ENCODE results near the gene KATNAL2. TPM values are rescaled to one million over a fixed set of nuclear protein-coding genes. Genes with fewer than 3 reads are reported as not detected.
"Not testable (repeated sequence)": the region's sequence is repeated elsewhere in the genome, so short reads cannot be mapped to it uniquely, and the experiment has no call there.

Gene KATNAL2
- total RNA-seq, 1 donor from 2014 or later: 3.5 TPM

DNA sequence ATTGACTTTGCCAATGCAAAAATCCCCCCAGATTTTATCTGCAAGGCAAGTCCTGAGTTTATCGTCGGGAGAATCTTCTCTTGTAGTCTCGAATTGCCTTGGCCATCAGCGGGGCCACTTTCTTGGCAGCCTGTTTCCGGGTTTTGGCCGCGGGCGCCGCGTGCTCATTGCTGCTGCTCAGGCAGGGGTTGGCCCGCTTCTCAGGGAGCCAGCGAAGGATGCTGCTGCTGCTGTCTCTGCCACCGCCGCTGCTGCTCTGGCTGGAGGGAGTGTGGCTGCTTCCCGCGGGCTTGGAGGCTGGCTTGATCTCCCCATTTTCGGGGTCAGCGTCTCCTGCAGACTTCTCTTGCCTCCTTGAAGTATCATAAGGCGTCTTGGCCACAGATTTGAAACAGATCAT lies 115.5 kb downstream of the KATNAL2 start:
- DNase-seq (ENCODE audit: low spot score): no peak

DNA sequence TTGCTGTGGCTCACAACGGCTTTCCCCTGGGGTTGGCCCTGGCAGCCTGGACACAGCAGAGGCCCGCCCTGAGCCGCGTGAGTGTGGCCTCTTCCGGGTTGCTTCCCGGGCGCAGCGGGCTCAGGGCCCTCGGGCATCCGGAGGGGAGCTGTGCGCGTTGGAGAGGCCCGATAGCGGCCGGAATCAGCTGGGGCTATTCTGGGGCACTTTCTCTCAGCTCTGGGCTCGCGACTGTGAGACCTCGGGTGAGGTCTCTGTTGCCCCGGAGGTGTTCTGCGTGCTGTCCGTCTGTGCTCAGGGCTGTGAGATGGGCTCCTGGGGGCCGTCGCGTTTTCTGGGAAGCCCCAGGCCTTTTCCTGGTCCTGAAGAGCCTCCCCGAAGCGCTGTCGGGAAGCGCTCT lies 117.2 kb downstream of the KATNAL2 start:
- DNase-seq (ENCODE audit: low spot score): not testable (repeated sequence)

DNA sequence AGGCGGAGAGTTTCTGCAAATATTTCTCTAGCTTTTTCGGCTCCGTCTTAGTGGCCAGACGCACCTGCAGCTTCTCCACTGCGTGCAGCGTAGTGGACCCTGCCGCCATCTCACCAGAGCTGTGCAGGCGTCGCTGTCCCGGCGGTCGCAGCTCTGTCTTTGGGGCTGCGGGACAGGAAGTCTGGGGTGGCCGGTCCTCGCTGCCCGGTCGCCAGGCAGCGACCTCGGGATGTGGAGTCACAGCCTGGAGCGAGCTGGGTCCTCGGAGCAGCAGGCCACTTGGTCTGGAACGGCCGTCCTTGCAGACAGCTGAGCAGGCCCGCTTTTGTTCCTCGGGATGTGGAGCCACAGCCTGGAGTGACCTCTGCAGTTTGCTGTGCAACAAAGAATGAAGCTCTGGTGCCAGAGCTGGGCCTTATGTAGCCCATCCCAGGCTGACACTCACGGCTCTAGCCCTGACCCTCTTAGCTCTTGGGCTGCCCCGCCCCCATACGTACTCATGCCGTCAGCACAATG lies 117.8 kb downstream of the KATNAL2 start, which contains the start of gene ELOA2:
TSS of gene ELOA2 (minus strand) at position 466 of the 516 bp plus-strand sequence. CDS start at position 109, 357 bp downstream.
- no peak for DNase-seq (ENCODE audit: low spot score)

DNA sequence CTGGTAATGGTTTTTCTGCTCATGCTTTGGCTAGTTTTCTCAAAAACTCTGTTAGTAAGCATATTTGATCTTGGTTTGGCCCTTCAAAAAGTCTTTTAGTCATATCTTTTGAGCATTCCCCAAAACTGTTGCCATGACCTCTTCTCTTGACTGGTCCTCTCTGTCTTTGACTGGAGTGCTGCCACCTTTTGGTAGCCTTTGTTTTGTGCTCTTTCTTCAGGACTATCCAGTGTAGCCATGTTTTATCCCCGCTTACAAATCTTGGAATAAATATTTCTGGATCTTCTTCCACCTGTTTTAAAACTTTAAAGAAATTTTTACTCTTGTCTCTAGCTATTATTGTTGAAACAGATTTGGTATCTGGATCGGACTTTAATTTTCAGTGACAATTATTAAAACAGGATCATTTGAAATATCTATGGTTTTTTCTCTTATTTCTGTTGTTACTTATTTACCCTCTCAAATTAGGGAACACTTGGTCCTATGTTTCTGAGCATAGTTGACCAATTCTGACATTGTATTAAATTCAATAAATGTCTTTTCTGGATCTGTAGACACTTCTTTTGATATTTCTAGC lies 119.0 kb downstream of the KATNAL2 start:
- no peak for DNase-seq (ENCODE audit: low spot score)

DNA sequence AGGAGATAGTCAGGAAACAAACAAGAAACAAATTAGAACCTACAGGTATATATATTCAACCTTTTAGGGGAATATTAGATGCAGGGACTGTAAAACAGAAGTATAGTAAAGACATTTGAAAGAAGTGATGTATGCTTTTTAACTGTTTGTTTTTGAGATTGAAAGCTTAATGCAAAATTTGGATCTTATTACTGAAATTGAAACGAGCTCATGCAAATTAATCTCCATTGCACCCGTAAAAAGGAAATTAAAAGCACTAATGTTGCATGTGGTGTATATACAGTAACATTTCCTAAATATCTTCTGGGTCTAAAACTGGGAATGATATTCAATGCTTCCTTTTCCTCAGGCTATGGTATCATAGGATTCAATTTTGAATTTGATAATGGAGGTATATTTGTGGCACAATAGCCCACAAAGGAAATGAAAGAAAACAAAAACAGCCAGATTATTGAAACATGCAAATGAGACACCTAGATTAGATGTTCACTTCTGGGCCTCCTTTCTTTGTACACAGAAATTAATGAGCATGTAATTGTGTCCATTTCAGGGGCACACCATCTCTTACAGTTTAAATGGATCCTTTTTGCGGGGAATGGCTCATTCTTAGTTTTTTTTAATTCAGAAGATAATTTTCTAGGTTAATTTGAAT lies 119.7 kb downstream of the KATNAL2 start:
- DNase-seq (ENCODE audit: low spot score): no peak

DNA sequence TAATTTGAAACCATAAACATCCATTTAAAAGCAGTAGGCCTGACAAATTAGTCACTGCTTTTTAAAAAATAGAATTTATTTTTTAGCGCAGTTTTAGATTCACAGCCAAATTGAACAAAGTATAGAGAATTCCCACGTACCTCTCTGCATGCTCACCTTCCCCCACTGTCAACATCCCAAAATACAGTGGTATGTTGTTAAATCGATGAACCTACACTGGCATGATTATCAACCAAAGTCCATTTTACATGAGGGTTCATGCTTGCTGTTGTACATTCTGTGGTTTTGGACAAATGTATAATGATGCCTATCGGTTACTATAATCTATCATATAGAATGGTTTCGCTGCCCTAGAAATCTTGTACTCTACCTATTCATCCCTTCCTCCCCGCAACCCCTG lies 123.6 kb downstream of the KATNAL2 start:
- no peak for DNase-seq (ENCODE audit: low spot score)

DNA sequence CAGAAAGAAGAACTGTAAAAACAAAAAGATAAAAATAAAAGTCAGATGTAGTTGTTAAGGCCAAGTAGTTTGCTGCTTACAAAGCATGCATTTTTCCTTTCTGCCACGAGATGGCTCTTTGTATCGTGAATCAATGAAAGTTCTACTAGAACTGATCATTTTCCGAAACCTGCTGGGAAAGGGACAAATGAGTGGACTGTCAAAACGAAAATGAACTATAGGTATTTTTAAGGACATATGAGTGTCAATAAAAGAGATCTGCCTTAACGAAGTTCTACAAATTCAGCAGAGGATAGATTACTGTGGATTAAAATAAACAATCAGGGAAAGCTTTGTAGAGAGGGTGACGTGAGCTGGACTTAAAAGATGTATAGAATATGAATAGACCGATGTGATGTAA lies 133.1 kb downstream of the KATNAL2 start:
- DNase-seq (ENCODE audit: low spot score): no peak

DNA sequence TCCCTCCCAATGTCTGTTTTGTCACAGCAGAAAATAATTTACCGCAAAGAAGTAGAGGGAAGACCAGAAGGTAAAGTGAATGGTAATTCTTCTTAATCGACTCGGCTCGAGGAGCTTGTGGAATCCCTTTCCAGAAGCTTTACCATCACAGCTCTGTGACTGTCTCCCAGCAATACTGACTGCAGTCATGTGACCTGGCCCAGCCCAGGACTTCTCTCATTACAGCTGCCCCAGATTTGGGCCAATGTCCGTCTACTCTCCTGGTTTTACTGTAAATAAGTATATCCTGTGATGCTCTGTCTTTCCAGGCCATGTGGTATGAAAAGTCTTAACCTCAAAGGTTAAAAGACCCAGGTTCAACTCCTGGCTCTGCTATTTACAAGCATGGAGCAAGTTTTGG lies 137.0 kb downstream of the KATNAL2 start:
- DNase-seq (ENCODE audit: low spot score): no peak

DNA sequence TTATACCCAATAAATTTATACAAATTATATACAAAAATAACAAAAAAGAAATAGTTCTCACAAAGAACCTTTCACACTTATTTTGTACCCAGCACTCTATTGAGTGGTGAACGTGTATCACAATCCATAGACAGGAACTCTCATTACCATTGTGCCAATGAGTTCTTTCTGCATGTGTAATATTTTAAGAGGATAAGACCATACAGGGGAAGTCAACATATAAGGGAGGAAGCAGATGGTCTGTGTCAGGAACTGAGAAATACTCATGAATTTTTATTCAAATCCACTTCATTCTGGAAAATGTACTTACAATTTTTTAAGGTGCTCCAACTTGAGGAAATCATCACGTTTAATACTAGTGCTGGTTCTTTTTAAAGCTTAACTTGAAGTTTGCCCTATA lies 145.1 kb downstream of the KATNAL2 start:
- no peak for DNase-seq (ENCODE audit: low spot score)

DNA sequence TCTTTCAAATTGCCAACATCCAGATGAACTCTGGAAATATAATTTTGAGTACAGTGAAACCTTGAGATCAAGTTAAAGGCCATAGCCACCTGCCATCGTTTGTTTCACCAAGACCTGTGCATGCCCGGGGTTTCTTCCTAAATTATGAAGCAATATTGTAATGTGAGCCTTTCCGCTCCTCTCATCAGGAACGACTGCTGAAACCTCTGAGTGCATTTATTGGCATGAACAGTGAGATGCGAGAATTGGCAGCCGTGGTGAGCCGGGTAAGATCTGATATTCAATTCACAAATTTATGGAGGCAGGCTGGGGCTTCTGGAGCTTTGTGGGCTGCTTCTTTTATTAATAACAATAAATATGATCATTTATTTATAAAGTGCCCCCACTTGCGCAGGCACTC lies 145.7 kb downstream of the KATNAL2 start:
- no peak for DNase-seq (ENCODE audit: low spot score)

DNA sequence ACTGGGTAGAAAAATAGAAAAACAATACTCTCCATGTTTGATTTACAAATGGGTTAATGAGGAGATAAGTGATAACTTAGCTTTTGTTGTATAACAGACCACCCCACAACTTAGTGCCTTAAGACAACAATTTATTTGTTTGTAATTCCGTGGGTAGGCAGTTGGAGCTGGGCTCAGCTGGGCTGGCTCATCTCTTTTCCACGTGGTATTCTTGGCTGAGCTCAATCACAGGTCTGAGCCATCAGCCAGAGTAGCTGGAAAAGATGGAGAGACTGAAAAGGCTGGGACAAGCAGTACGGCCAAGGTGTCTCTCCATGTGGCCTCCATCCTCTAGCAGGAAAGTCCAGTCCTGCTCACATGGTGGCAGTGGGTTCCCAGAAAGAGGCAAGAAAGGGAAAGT lies 150.2 kb downstream of the KATNAL2 start:
- DNase-seq (ENCODE audit: low spot score): no peak

DNA sequence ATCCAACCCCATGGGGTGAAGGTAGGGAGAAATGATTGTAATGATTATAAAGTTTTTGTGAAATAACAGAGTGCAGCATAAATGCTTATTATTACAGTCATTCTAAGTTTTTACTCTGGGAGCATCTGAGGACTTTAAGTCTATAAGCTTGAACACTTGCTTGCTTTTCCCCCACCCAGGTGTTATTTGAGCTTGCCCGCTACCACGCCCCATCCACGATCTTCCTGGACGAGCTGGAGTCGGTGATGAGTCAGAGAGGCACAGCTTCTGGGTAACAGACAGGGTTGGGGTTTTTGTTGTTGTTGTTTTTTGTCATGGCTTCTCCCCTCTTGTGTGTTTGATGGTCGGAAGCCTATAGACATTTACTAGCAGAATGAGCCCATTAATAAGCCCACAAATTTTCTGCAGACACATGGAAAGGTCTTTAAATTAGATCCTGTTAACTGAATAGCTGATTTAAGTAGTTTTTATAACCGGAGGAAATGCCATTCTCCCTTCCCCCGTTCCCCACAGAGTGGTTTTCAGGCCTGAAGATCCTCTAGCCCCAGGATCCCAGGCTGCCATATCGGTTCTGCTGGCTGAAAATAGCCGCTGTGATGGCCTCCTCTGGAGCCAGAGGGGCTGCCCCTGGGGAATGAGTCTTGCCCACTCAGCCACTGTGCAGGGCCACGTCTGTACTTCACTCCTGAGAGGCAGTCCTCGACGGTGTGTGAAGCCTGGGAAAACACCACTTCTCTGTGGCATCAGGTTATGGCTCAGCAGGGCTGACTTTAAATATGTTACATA lies 157.9 kb downstream of the KATNAL2 start:
- DNase-seq (ENCODE audit: low spot score): no peak

DNA sequence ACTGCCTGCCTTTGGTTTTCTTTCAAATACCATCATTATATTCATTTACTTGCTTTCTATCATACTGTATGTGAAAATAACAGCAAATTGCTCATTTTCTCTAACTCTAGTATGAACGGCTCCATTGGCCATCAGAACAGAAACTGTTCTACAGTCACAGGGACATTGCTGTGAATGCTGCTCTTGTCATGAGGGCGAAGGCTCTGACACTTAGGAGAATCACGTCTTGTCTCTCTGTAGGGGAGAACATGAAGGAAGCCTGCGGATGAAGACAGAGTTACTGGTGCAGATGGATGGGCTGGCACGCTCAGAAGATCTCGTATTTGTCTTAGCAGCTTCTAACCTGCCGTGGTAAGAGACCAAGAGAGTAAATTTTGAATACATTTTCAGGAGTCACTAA lies 159.7 kb downstream of the KATNAL2 start:
- DNase-seq (ENCODE audit: low spot score): no peak

DNA sequence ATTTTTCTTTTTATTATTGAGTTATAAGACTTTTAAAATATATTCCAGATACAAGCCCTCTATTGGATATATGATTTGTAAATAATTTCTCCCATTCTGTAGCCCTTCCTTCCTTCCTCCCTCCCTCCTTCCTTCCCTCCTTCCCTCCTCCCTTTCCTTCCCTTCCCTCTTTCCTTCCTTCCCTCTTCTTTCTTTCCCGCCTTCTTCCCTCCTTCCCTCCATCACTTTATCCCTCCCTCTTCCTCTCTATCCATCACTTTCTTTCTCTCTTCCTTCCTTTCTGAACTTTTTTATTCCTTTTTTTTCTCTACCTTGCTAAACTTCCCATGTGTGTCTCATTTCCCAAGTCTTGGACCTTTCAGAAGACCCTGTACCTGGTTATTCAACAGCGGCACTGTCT lies 163.5 kb downstream of the KATNAL2 start:
- DNase-seq (ENCODE audit: low spot score): no peak

DNA sequence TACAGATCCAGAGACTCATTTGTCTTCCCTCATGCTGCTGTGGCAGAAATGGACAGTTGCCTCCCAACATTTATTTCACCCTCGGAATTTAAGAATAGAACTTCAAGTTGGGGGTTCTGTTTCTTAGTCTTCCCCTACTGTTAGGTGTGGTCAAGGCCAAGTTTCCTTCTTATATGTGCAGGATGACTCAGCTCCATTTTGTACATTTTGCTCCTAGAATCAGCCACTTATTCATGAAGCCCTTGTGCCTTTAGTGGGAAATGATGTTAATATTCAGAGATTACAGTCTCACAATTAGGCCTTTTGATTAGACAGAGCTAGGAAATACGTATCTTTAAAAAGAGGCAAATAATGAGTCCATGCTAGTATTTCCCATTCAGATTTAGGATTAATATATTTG lies 164.2 kb downstream of the KATNAL2 start:
- DNase-seq (ENCODE audit: low spot score): no peak

DNA sequence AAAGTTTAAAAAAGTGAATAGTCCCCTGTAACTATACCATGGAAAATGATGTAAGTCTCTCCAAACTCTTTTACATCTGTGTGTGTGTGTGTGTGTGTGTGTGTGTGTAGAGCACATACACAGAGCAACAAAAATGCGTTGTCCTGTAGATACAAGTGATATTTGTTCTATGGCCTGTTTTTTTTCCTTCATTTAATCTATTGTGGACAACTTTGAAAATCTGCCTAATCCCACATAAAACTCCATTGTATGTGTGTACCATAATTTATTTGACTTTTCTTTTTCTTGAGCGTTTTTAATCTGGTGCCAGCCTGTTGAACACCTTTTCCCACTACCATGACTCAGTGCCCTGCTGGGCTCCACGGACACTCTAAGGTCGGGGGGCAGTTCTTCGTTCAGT lies 170.3 kb downstream of the KATNAL2 start:
- no peak for DNase-seq (ENCODE audit: low spot score)

DNA sequence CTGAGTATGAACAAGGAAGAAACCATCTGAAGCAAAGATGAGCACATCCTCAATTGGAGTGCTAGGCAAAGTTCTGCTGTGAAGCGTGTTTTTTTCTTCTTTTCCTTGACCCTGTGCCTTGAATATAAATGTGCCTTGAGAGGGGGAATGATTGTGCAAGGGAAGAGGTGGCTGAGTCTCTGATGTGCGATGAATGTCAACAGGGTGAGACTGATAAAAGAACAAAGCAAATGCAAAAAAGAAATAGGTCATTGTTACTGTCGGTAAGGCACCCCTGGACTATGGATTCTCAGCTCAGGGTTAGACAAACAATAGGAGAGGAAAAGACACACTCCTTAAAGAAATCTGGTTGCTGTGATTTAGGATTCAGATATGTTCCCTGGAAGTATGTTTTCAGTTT lies 178.4 kb downstream of the KATNAL2 start:
- no peak for DNase-seq (ENCODE audit: low spot score)

DNA sequence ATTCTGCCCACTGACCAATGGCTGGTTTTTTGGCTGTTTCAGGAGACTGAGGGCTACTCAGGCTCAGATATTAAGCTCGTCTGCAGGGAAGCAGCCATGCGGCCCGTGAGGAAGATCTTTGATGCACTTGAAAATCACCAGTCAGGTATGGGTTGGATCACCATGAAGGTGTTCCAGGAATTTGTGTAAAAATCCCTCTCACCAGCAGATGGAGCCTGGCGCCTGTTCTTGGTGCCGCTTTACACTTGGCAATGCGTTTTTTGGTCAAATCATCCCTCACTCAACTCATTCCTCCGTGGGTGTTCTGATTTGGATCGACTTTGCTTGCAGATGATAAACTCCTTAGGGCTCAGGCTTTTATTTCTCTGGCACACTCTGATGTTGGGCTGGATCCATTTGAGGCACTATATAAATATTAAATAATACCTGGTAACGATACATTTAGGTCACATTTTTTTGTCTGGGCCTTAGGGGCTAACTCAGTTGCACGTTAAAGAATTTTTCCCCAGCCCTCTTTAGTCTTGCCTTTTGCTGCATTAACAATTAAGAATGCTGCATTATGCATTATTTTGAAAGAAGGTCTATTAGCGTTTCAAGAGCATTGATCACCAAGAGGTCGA lies 182.9 kb downstream of the KATNAL2 start:
- DNase-seq (ENCODE audit: low spot score): peak; percentile 53

DNA sequence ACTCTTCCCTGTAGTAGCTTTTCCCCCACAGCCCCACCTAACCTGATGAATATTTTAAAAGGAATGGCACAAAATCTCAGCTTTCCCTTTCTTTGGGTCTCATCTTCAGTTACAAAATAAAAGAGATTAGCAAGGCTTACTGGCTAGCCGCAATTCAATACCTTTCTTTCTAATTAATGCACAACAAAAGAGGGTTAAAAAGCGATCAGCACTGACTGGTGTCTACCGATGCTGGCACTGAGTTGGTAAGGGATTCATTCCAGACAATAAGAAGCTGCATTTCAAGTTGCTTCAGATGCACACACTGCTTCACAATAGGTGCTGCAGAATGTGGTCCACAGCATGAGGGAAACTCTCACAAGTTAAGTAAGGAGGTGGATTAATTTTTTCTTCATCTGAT lies 191.0 kb downstream of the KATNAL2 start:
- no peak for DNase-seq (ENCODE audit: low spot score)

DNA sequence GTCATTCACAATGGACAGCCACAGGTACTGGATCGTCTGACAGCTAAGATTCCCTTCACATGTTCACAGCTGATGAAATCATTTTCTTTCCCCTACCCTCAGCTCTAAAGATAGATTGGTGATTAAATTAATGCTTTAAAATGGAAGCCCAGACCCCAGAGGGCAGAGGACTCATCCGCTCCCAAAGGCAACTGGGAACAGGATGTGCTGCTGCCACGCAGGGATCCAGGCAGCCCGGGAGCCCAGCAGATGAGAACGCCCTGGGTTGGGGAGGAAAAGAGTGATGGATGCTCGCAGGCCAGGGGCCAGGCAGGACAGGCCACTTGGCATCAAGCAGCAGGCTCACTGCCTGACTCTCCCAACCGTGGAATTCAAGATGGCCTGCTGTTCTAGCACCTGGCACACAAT lies 191.6 kb downstream of the KATNAL2 start:
- no peak for DNase-seq (ENCODE audit: low spot score)

DNA sequence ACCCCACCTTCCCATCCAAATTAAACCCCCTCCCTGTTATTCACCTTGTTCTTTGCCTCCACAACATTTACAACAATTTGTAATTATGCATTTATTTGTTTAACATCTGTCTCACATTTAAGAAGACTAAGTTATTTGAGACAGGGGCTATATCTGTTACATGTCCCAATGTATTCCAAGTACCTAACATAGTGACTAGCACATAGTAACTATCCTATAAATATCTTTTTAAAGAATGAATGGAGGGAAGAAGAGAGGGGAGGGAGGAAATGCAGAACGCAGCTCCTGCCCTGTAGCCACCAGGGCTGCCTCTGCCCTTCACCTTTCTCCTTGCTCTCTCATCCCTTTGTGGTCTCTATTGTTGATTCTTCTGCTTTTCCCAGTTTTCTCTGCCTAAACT lies 192.3 kb downstream of the KATNAL2 start:
- DNase-seq (ENCODE audit: low spot score): no peak

DNA sequence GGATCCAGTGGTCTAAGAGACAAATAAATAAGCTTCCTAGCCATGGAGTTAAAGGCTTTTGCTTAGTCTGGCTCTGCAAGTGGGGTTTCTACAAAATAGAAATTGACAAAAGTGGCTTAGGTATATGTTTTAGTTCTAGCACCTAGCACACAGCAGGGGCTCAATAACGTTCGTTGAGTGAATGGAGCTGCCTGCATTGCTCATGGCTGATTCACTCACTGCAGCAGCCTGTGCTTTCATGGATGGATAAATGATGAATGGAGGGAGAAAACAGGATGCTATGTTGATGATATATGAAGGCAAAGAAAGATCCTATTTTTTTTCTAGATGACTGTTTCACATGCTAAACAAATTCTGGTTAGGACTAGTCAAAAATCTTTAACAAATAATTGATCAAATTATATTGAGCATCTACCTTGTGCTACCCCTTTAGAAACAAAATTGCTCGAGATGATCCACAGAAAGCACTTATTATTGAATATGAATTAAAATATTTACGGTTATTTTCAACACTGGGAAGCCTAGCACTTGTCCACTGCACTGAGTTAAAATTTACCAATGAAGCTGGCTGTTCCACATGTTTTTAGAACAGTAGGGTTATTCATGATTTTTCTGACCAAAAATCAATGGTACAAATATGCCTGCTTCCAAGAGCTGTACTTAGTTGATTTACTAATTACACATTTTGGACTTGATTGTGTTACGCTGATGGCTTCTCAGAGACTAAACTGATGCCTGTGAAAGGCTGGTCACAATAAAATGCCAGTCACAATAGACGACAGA lies 193.3 kb downstream of the KATNAL2 start:
- DNase-seq (ENCODE audit: low spot score): no peak

Measured in ureter (tissue), 1 donor.